IMR-90 (cell line): ENCODE data around the gene HRH3. TPM values are rescaled to one million over a fixed set of nuclear protein-coding genes. Genes with fewer than 3 reads are reported as not detected.

Experiments
- ATAC-seq: fragments of 200-7000 bp; cut with Tn5 transposase; 2 replicates; pipeline ENCODE4 v1.9.1; 2020; ENCODE audit warnings: low read depth, mild to moderate bottlenecking, moderate library complexity
- BruUV-seq: library from RNA; stranded (reverse); fragments of 400-500 nt; replicated peaks from 2 replicates; lab custom pipeline; 2021; lab: Mats Ljungman, UMichigan
- CTCF ChIA-PET: fragments of 300-600 bp; formaldehyde crosslinking; extraction: SDS; loops from one replicate; lab custom pipeline; 2021; ENCODE audit warnings: antibody characterized with exemption; lab: Yijun Ruan, JAX
- POLR2A ChIA-PET: fragments of 300-600 bp; sonication (Branson Sonifier 250); formaldehyde crosslinking; loops from one replicate; lab custom pipeline; 2022; ENCODE audit warnings: antibody characterized with exemption; ENCODE audit not compliant: unreplicated experiment; lab: Charles Lee
- DNase-seq: peaks from one replicate; pipeline ENCODE4 v3.0.0; 2013
- H2AFZ ChIP-seq: replicated peaks from 2 replicates; pipeline ENCODE3; 2013; ENCODE audit warnings: low read length, mild to moderate bottlenecking; ENCODE audit not compliant: poor library complexity
- H2AK5ac ChIP-seq: 2 replicates; pipeline ENCODE4 v1.6.1; 2013; ENCODE audit warnings: low read depth, low read length, inconsistent platforms
- H2AK9ac ChIP-seq: replicated peaks from 2 replicates; pipeline ENCODE3; 2013; ENCODE audit warnings: mild to moderate bottlenecking, low read depth, low read length, moderate library complexity; ENCODE audit not compliant: poor library complexity
- H2BK120ac ChIP-seq: 2 replicates; pipeline ENCODE4 v1.6.1; 2013; ENCODE audit warnings: low read depth, low read length, inconsistent platforms
- H2BK15ac ChIP-seq: 3 replicates; pipeline ENCODE4 v1.6.1; 2013; ENCODE audit warnings: low read depth, low read length, inconsistent platforms
- H2BK20ac ChIP-seq: 2 replicates; pipeline ENCODE4 v1.6.1; 2013; ENCODE audit warnings: low read depth, mild to moderate bottlenecking, inconsistent platforms, low read length, moderate library complexity
- H2BK5ac ChIP-seq: 2 replicates; pipeline ENCODE4 v1.6.1; 2013; ENCODE audit warnings: mild to moderate bottlenecking, low read depth, low read length, inconsistent platforms; ENCODE audit not compliant: poor library complexity, severe bottlenecking
- H3K14ac ChIP-seq: replicated peaks from 2 replicates; pipeline ENCODE4 v1.6.1; 2013; ENCODE audit warnings: low read depth, low read length, inconsistent platforms
- H3K18ac ChIP-seq: 2 replicates; pipeline ENCODE4 v1.6.1; 2013; ENCODE audit warnings: low read depth, low read length, control low read depth
- H3K23ac ChIP-seq: 2 replicates; pipeline ENCODE4 v1.6.1; 2013; ENCODE audit warnings: low read depth, low read length, inconsistent platforms
- H3K27ac ChIP-seq: 2 replicates; pipeline ENCODE4 v1.5.1; 2013; ENCODE audit warnings: mild to moderate bottlenecking, control low read depth, low read length; ENCODE audit not compliant: insufficient read depth
- H3K27me3 ChIP-seq: 2 replicates; pipeline ENCODE4 v1.6.1; 2013; ENCODE audit warnings: low read length; ENCODE audit not compliant: control insufficient read depth, insufficient read depth
- H3K36me3 ChIP-seq: 2 replicates; pipeline ENCODE4 v1.6.1; 2013; ENCODE audit warnings: low read length, mixed read lengths; ENCODE audit not compliant: control insufficient read depth, insufficient read depth
- H3K4ac ChIP-seq: 2 replicates; pipeline ENCODE4 v1.6.1; 2013; ENCODE audit warnings: low read depth, low read length, inconsistent platforms
- H3K4me1 ChIP-seq: 2 replicates; pipeline ENCODE4 v1.6.1; 2013; ENCODE audit warnings: low read length, mixed read lengths; ENCODE audit not compliant: control insufficient read depth, insufficient read depth
- H3K4me2 ChIP-seq: 2 replicates; pipeline ENCODE4 v1.6.1; 2013; ENCODE audit warnings: low read depth, mild to moderate bottlenecking, control low read depth, low read length, moderate library complexity
- H3K4me3 ChIP-seq: 2 replicates; pipeline ENCODE4 v1.5.1; 2013; ENCODE audit warnings: low read depth, mild to moderate bottlenecking, control low read depth, low read length, moderate library complexity; ENCODE audit not compliant: insufficient read depth
- H3K56ac ChIP-seq: 2 replicates; pipeline ENCODE4 v1.6.1; 2013; ENCODE audit warnings: low read length, inconsistent platforms; ENCODE audit not compliant: insufficient read depth; ENCODE audit errors: extremely low read depth
- H3K79me1 ChIP-seq, 2 experiments: 2 replicates each; pipeline ENCODE4 v1.6.1; 2013; ENCODE audit warnings: low read length in 2 of 2, inconsistent platforms in 1 of 2, low read depth in 1 of 2
- H3K9ac ChIP-seq: 2 replicates; pipeline ENCODE4 v1.6.1; 2013; ENCODE audit warnings: low read depth, low read length, control low read depth
- H3K9me1 ChIP-seq: 2 replicates; pipeline ENCODE4 v1.6.1; 2013; ENCODE audit warnings: low read length, inconsistent platforms; ENCODE audit not compliant: insufficient read depth
- H3K9me3 ChIP-seq: 2 replicates; pipeline ENCODE4 v1.6.1; 2013; ENCODE audit warnings: low read length; ENCODE audit not compliant: control insufficient read depth, insufficient read depth
- H4K20me1 ChIP-seq: 2 replicates; pipeline ENCODE4 v1.6.1; 2013; ENCODE audit warnings: low read length, inconsistent platforms; ENCODE audit not compliant: insufficient read depth
- H4K5ac ChIP-seq: 2 replicates; pipeline ENCODE4 v1.6.1; 2013; ENCODE audit warnings: mild to moderate bottlenecking, low read depth, low read length, control low read depth
- H4K8ac ChIP-seq, 2 experiments: 2 replicates each; pipeline ENCODE4 v1.6.1; 2013; ENCODE audit warnings: low read depth in 2 of 2, low read length in 2 of 2, control low read depth in 1 of 2, inconsistent platforms in 1 of 2
- H4K91ac ChIP-seq: 2 replicates; pipeline ENCODE4 v1.6.1; 2013; ENCODE audit warnings: low read depth, low read length, inconsistent platforms; ENCODE audit not compliant: insufficient read depth
- BHLHE40 ChIP-seq: fragments of 150-350 bp; IDR thresholded peaks from 2 replicates; pipeline ENCODE4 v1.6.1; 2016; ENCODE audit warnings: mild to moderate bottlenecking, low read depth, low read length
- SMC3 ChIP-seq: fragments of 150-350 bp; IDR thresholded peaks from 2 replicates; pipeline ENCODE4 v1.6.1; 2016; ENCODE audit warnings: low read depth, mild to moderate bottlenecking, antibody characterized with exemption, low read length, moderate library complexity
- WGBS, 2 experiments: methylation state at CpG; one replicate each; pipeline versions ENCODE4 v1.1.5 to v1.1.7; 2013; ENCODE audit warnings: missing lambda C conversion rate in 2 of 2; ENCODE audit not compliant: insufficient read length in 1 of 2; ENCODE audit errors: extremely low coverage in 2 of 2; 5-methylcytosine and 5-hydroxymethylcytosine counted together
- dilution Hi-C: fragments of 300-500 bp; cut with HindIII; formaldehyde crosslinking; loops from one replicate; pipeline ENCODE4 v1.14.3; 2018; ENCODE audit warnings: low sequenced_read_pairs; ENCODE audit not compliant: unreplicated experiment
- in situ Hi-C: fragments of 300-500 bp; cut with MboI; formaldehyde crosslinking; loops from 3 replicates; pipeline ENCODE4 v1.14.3; 2019; ENCODE audit warnings: low sequenced_read_pairs, inconsistent platforms, mixed read lengths
- intact Hi-C: fragments of 100-400 bp; cut with micrococcal nuclease; formaldehyde crosslinking; loops from 2 replicates; pipeline ENCODE4 v1.10.0; 2022
- polyA plus RNA-seq, 3 experiments: library from polyadenylated mRNA; depleted of rRNA; stranded (reverse); fragments of >200 nt; gene quantifications; 2 replicates each; pipeline ENCODE4 v1.2.3, GENCODE V29; 2012; ENCODE audit warnings: low replicate concordance in 1 of 3
- total RNA-seq: library from RNA; depleted of rRNA; stranded (reverse); fragments of >200 nt; gene quantifications from 2 replicates; pipeline ENCODE4 v1.2.3, GENCODE V29; 2012

The HRH3 gene
- total and polyA plus RNA-seq, 2 of the 4 experiments (the other 2 are of a cell fraction): not detected

DNA sequence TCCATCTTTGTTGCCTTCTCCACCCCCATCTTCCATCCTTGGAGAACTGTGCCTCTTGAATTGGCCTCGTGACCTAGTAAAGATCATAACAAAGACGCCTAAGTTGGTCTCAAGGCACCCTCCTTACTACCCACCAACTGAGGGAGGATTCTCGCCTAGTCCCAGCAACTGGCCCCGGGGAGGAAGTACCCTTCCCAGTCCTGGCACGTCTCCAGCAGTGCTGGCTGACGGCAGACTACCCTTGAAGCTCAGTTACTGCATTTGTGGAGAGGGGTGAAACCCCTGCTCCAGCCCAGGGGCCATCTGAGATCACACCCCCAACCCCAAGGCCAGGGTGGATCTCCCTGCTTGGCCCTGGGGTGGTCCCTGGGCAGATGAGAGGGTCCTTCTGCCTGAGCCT lies 16.1 kb upstream of the HRH3 start:
- Histone ChIP-seq H3K18ac (no peak overlapping the region), H3K56ac (no peak overlapping the region), H2BK15ac (no peak overlapping the region), H4K20me1 (peaks cover 19% of the 10 kb centered on the region), H4K91ac (no peak overlapping the region), H3K23ac (no peak overlapping the region), H3K9me1 (no peaks in the 10 kb centered on the region), H3K9me3 (peaks cover 4% of the 10 kb centered on the region), H3K14ac (no peak overlapping the region), H3K36me3 (peaks cover 2% of the 10 kb centered on the region; the same call in 1 of the 2 replicates), H3K4ac (no peak overlapping the region), H3K4me2 (no peak overlapping the region), H3K4me3 (no peak overlapping the region), H3K4me1 (peaks cover 4% of the 10 kb centered on the region), H3K27ac (no peak overlapping the region), H2AK9ac (no peak overlapping the region), H2BK20ac (no peak overlapping the region), H2BK120ac (no peak overlapping the region), H2BK5ac (no peak overlapping the region), H3K9ac (no peak overlapping the region), H2AK5ac (no peak overlapping the region), H4K5ac (no peak overlapping the region), H2AFZ (no peak overlapping the region), H3K27me3 (peaks cover 16% of the 10 kb centered on the region), H4K8ac (no peak overlapping the region), H3K79me1 (peaks cover 11 to 22% of the 10 kb centered on the region in 2 experiments)
- BruUV-seq: no TSS peak
- DNase-seq (no peak), ATAC-seq (no peak)
- in situ Hi-C loops: no loop called here
- TF ChIP-seq SMC3 (no peak), BHLHE40 (no peak)
- ChIA-PET POLR2A (no interaction called here), CTCF (no interaction called here)
- WGBS, 2 experiments: no CpG with 5 or more reads among the region's 6 CpGs
- intact Hi-C loops: no loop called here
- dilution Hi-C loops: no loop called here
